ENCODE measurements around the gene LPAR3.

DNA sequence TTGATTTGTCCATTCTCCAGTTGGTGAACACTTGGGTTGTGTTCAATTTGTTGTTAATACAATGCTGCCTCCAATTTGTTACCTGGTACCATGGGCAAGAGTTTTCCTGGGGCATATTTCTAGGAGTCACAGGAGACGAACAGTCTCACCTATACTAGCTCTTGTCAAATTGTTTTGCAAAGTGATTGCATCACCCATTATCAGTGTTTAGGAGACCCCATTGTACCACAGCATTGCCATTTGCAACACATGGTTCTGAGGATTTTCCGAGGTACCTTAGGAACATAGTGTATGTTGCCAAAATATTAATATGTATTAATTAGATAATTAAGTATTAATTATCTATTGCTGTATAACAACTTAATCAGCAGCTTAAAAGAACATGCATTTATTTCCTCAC is 97.8 kb downstream of the LPAR3 start:
- TF ChIP-seq, protein P1, sequence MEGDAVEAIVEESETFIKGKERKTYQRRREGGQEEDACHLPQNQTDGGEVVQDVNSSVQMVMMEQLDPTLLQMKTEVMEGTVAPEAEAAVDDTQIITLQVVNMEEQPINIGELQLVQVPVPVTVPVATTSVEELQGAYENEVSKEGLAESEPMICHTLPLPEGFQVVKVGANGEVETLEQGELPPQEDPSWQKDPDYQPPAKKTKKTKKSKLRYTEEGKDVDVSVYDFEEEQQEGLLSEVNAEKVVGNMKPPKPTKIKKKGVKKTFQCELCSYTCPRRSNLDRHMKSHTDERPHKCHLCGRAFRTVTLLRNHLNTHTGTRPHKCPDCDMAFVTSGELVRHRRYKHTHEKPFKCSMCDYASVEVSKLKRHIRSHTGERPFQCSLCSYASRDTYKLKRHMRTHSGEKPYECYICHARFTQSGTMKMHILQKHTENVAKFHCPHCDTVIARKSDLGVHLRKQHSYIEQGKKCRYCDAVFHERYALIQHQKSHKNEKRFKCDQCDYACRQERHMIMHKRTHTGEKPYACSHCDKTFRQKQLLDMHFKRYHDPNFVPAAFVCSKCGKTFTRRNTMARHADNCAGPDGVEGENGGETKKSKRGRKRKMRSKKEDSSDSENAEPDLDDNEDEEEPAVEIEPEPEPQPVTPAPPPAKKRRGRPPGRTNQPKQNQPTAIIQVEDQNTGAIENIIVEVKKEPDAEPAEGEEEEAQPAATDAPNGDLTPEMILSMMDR (conservative IDR thresholded peaks at IDR 0.05) = no peak
- no peak for TF ChIP-seq ZFX (IDR thresholded peaks at IDR 0.05)
